Common myeloid progenitor, CD34-positive (primary cell): ENCODE measurements around the gene MEG3.

Experiments used
- CTCF ChIA-PET: fragments of 350-600 bp; sonication (Branson Sonifier 250); formaldehyde crosslinking; loops from one replicate; lab custom pipeline; 2021; ENCODE audit warnings: antibody characterized with exemption; lab: Charles Lee
- POLR2A ChIA-PET: fragments of 350-600 bp; sonication (Branson Sonifier 250); formaldehyde crosslinking; loops from one replicate; lab custom pipeline; 2021; ENCODE audit warnings: antibody characterized with exemption; lab: Charles Lee
- DNase-seq, 3 donors: peaks; one replicate each; pipeline versions ENCODE4 v3.0.0 to v3.0.0-alpha.2; 2013
- H3K27ac ChIP-seq, 2 experiments: 1 replicate in 1 of 2; 2 replicates in 1 of 2; pipeline ENCODE4 v1.7.0; 2013; ENCODE audit warnings: inconsistent platforms in 2 of 2, low read length in 2 of 2, mild to moderate bottlenecking in 2 of 2, low read depth in 1 of 2, moderate library complexity in 1 of 2; ENCODE audit not compliant: severe bottlenecking in 2 of 2, insufficient read depth in 1 of 2, poor library complexity in 1 of 2
- H3K27me3 ChIP-seq, 5 experiments: replicated peaks in 2 of 5; 1 replicate in 3 of 5; 2 replicates in 2 of 5; pipeline versions ENCODE4 v1.6.1 to v1.7.0; 2013; ENCODE audit warnings: low read length in 4 of 5, mild to moderate bottlenecking in 2 of 5, moderate library complexity in 2 of 5, inconsistent platforms in 1 of 5; ENCODE audit not compliant: insufficient read depth in 5 of 5, control insufficient read depth in 4 of 5
- H3K36me3 ChIP-seq, 4 experiments: 1 replicate in 2 of 4; 2 replicates in 2 of 4; pipeline versions ENCODE4 v1.6.1 to v1.7.0; 2013; ENCODE audit warnings: low read length in 3 of 4, control low read depth in 1 of 4, mild to moderate bottlenecking in 1 of 4; ENCODE audit not compliant: control insufficient read depth in 4 of 4, insufficient read depth in 4 of 4
- H3K4me1 ChIP-seq, 4 experiments: 1 replicate in 3 of 4; 2 replicates in 1 of 4; pipeline versions ENCODE4 v1.6.1 to v1.7.1; 2013; ENCODE audit warnings: low read length in 3 of 4, mild to moderate bottlenecking in 3 of 4, control low read depth in 1 of 4, inconsistent platforms in 1 of 4, moderate library complexity in 1 of 4; ENCODE audit not compliant: control insufficient read depth in 4 of 4, insufficient read depth in 4 of 4; ENCODE audit errors: control extremely low read depth in 1 of 4
- H3K4me3 ChIP-seq, 7 experiments: 1 replicate in 4 of 7; 2 replicates in 3 of 7; pipeline versions ENCODE4 v1.5.1 to v1.7.0; 2013; ENCODE audit warnings: mild to moderate bottlenecking in 7 of 7, low read length in 6 of 7, moderate library complexity in 6 of 7, inconsistent platforms in 2 of 7, low read depth in 2 of 7, control low read depth in 1 of 7; ENCODE audit not compliant: insufficient read depth in 4 of 7, control insufficient read depth in 1 of 7; ENCODE audit errors: extremely low read depth in 1 of 7
- H3K9me3 ChIP-seq, 5 experiments: 1 replicate in 4 of 5; 2 replicates in 1 of 5; pipeline versions ENCODE4 v1.6.1 to v1.7.1; 2013; ENCODE audit warnings: low read length in 4 of 5, mild to moderate bottlenecking in 2 of 5, inconsistent platforms in 1 of 5, low read depth in 1 of 5, moderate library complexity in 1 of 5; ENCODE audit not compliant: control insufficient read depth in 4 of 5, insufficient read depth in 2 of 5; ENCODE audit errors: control extremely low read depth in 1 of 5
- WGBS: methylation state at CpG from one replicate; pipeline ENCODE4 v1.1.5; 2013; ENCODE audit not compliant: insufficient coverage; 5-methylcytosine and 5-hydroxymethylcytosine counted together

MEG3 gene

GRCh38 chr14:100882991-100883788 is 57.3 kb downstream of the MEG3 start:
- Histone ChIP-seq H3K4me3 (no peak overlapping the region), H3K4me1 (peaks cover 0 to 6% (median 0%) of the 10 kb centered on the region in 4 experiments), H3K27ac (no peak overlapping the region), H3K27me3 (no peaks in the 10 kb centered on the region), H3K9me3 (peaks cover 0 to 21% (median 0%) of the 10 kb centered on the region in 5 experiments), H3K36me3 (peaks cover 0 to 3% (median 0%) of the 10 kb centered on the region in 4 experiments)
- 97% methylated on average over 46 of the region's 46 CpGs for WGBS
- DNase-seq = no peak
- ChIA-PET POLR2A (no interaction called here), CTCF (interaction anchor here (1.0 kb wide), 1 partner anchor 31 kb away, joined by 3 read pairs; no protein-coding TSS in a partner anchor)

- ChIA-PET CTCF (interaction anchor here (1.0 kb wide), 1 partner anchor 31 kb away, joined by 3 read pairs; no protein-coding TSS in a partner anchor), POLR2A (no interaction called here)
- Histone ChIP-seq H3K27me3 (no peaks in the 10 kb centered on the region), H3K36me3 (peaks cover 0 to 3% (median 0%) of the 10 kb centered on the region in 4 experiments), H3K9me3 (peaks cover 0 to 21% (median 0%) of the 10 kb centered on the region in 5 experiments), H3K4me1 (peaks cover 0 to 6% (median 0%) of the 10 kb centered on the region in 4 experiments), H3K4me3 (no peak overlapping the region), H3K27ac (no peak overlapping the region)
- DNase-seq = no peak
- 100% methylated on average over 9 of the region's 11 CpGs for WGBS
Measured at GRCh38 chr14:100883789-100884101, 57.8 kb downstream of the MEG3 start.

GRCh38 chr14:100884456-100884855 is 58.5 kb downstream of the MEG3 start:
- CTCF ChIA-PET = interaction anchor here (1.0 kb wide), 1 partner anchor 32 kb away, joined by 3 read pairs; no protein-coding TSS in a partner anchor
- over 99% methylated on average over 13 of the region's 13 CpGs for WGBS
- H3K36me3 ChIP-seq = peaks cover 0 to 3% (median 0%) of the 10 kb centered on the region in 4 experiments
- H3K9me3 ChIP-seq = peaks cover 0 to 21% (median 0%) of the 10 kb centered on the region in 5 experiments
- no peak overlapping the region for H3K27ac ChIP-seq
- DNase-seq = no peak
- POLR2A ChIA-PET = no interaction called here
- no peak overlapping the region for H3K4me3 ChIP-seq
- H3K27me3 ChIP-seq = no peaks in the 10 kb centered on the region
- peaks cover 0 to 2% (median 0%) of the 10 kb centered on the region in 4 experiments for H3K4me1 ChIP-seq

DNA sequence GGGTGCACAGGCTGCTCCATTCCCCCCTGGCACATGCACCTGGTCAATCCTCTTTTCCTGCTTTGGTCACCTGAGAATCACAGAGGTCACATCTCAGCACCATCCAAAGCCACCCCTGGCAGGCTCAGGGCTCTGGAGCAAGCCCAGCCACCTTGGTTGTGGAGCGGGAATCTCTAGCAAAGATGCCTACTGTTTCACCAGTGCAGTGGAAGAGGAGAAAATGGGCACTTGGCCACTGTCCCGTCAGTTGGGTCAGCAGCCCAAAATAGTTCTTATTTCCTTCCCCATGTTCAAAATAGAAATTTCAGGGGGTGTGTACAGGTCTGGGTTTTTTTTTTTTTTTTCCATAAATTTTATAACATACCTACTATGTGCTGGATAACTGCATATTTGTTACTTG is 59.3 kb downstream of the MEG3 start:
- no peak for DNase-seq
- H3K4me3 ChIP-seq = no peak overlapping the region
- 75% methylated on average over 1 of the region's 2 CpGs for WGBS
- H3K27ac ChIP-seq = no peak overlapping the region
- peaks cover 0 to 3% (median 1%) of the 10 kb centered on the region in 4 experiments for H3K36me3 ChIP-seq
- CTCF ChIA-PET = no interaction called here
- POLR2A ChIA-PET = no interaction called here
- peaks cover 0 to 21% (median 0%) of the 10 kb centered on the region in 5 experiments for H3K9me3 ChIP-seq
- H3K4me1 ChIP-seq = no peaks in the 10 kb centered on the region
- H3K27me3 ChIP-seq = no peaks in the 10 kb centered on the region

- DNase-seq = no peak
- POLR2A ChIA-PET = no interaction called here
- Histone ChIP-seq H3K27me3 (no peaks in the 10 kb centered on the region), H3K36me3 (peaks cover 0 to 3% (median 1%) of the 10 kb centered on the region in 4 experiments), H3K4me3 (no peak overlapping the region), H3K4me1 (no peaks in the 10 kb centered on the region), H3K27ac (no peak overlapping the region), H3K9me3 (peaks cover 0 to 21% (median 0%) of the 10 kb centered on the region in 5 experiments)
- CTCF ChIA-PET = no interaction called here
- 98% methylated on average over 4 of the region's 5 CpGs for WGBS
Measured at GRCh38 chr14:100885617-100886016, 59.7 kb downstream of the MEG3 start.

GRCh38 chr14:100887728-100888335 is 61.9 kb downstream of the MEG3 start:
- CTCF ChIA-PET = interaction anchor here (0.8 kb wide), 1 partner anchor 11 kb away, joined by 3 read pairs; no protein-coding TSS in a partner anchor
- Histone ChIP-seq H3K27ac (no peak overlapping the region), H3K4me3 (no peak overlapping the region), H3K27me3 (no peaks in the 10 kb centered on the region), H3K4me1 (no peaks in the 10 kb centered on the region), H3K9me3 (peaks cover 0 to 6% (median 0%) of the 10 kb centered on the region in 5 experiments), H3K36me3 (peaks cover 0 to 3% (median 1%) of the 10 kb centered on the region in 4 experiments)
- POLR2A ChIA-PET = no interaction called here
- no peak for DNase-seq
- WGBS = 97% methylated on average over 6 of the region's 6 CpGs
